ENCODE data around the gene ANKS1A.

GRCh38 chr6:34992376-34992775, 103.3 kb downstream of the ANKS1A start:
- TF ChIP-seq CTCF (IDR thresholded peaks at IDR 0.05) (no peak), POLR2A (IDR thresholded peaks at IDR 0.05) (no peak)
